HG03439 (cell line): ENCODE data around the gene VPS11.
"Not testable (repeated sequence)": the region's sequence is repeated elsewhere in the genome, so short reads cannot be mapped to it uniquely, and the experiment has no call there.

Experiments
- ATAC-seq: cut with Tn5 transposase; IDR thresholded peaks from one replicate; pipeline ENCODE4 v1.9.1; 2021; ENCODE audit warnings: mild to moderate bottlenecking, moderate library complexity; ENCODE audit not compliant: unreplicated experiment

Gene VPS11

GRCh38 chr11:119101759-119102423 is 34.3 kb downstream of the VPS11 start, which contains the start of gene DPAGT1:
DPAGT1 (minus strand) TSS chr11:119101853; CDS start chr11:119101655, 198 bp downstream.
- ATAC-seq: peak; percentile 72

- ATAC-seq: not testable (repeated sequence)
Observed at GRCh38 chr11:119103161-119103664, 35.6 kb downstream of the VPS11 start.

- no peak for ATAC-seq
Observed at GRCh38 chr11:119103793-119104192, 36.2 kb downstream of the VPS11 start.

GRCh38 chr11:119106564-119107537 is 39.2 kb downstream of the VPS11 start, which contains the start of gene C2CD2L:
C2CD2L (plus strand) TSS chr11:119107344; CDS start chr11:119107742, 398 bp downstream.
- peak; percentile 58 for ATAC-seq

DNA sequence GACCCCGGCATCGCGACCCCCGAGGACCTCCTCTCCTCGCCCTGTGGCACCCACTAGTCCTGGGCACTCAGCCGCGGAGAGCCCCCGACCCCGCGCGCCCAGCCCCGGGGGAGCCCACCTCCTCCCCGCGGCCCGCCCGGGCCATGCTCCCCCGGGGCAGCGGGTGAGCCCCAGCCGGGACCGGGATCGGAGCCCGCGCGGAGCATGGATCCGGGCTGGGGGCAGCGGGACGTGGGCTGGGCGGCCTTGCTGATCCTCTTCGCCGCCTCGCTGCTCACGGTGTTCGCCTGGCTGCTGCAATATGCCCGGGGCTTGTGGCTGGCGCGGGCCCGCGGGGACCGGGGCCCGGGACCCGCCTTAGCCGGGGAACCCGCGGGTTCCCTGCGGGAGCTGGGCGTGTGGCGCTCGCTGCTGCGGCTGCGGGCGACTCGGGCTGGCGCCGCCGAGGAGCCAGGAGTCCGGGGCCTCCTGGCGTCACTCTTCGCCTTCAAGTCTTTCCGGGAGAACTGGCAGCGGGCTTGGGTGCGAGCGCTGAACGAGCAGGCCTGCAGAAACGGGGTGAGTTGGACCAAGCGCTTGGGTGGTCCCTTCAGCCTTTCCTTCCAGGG is 40.0 kb downstream of the VPS11 start:
- ATAC-seq: peak; percentile 19

GRCh38 chr11:119108146-119108856 is 40.7 kb downstream of the VPS11 start:
- ATAC-seq: no peak

GRCh38 chr11:119108857-119109221 is 41.2 kb downstream of the VPS11 start:
- no peak for ATAC-seq

GRCh38 chr11:119109843-119110242 is 42.2 kb downstream of the VPS11 start:
- no peak for ATAC-seq

GRCh38 chr11:119110439-119110838 is 42.8 kb downstream of the VPS11 start:
- no peak for ATAC-seq

GRCh38 chr11:119111361-119111925 is 43.8 kb downstream of the VPS11 start:
- no peak for ATAC-seq

GRCh38 chr11:119112314-119113020 is 44.8 kb downstream of the VPS11 start:
- no peak for ATAC-seq

DNA sequence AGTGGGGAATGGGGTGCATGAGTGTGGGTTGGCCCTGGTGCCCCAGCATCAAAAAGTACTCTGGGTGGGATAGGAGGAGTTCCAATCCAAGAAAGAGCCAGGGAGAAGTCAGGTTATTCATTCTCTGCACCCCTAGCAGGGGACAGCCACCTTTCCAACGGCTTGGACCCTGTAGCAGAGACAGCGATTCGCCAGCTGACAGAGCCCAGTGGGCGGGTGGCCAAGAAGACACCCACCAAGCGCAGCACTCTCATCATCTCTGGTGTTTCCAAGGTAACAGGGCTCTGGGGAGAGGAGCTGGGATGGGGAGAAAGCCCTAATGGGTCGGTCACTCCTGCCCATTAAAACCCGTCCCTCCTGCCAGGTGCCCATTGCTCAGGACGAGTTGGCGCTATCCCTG is 46.1 kb downstream of the VPS11 start:
- no peak for ATAC-seq

DNA sequence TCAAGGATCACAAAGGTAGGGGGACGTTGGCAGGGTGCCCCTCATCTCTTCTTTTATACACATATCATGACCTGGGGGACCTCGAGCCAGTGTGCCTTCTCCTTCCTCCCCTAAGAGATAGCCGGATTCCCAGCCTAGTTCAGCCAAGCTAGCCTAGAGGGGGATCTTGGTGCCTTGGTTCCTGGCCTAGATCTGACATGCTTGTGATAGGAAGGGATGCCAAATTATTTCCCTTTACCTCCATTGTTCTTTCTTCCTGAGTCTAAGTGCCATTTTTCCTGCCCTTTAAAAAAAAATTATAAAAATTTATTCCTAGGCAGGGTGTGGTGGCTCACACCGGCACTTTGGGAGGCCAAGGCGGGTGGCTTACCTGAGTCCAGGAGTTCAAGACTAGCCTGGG is 46.7 kb downstream of the VPS11 start:
- ATAC-seq: no peak

GRCh38 chr11:119115484-119116234 is 48.0 kb downstream of the VPS11 start:
- ATAC-seq: no peak

DNA sequence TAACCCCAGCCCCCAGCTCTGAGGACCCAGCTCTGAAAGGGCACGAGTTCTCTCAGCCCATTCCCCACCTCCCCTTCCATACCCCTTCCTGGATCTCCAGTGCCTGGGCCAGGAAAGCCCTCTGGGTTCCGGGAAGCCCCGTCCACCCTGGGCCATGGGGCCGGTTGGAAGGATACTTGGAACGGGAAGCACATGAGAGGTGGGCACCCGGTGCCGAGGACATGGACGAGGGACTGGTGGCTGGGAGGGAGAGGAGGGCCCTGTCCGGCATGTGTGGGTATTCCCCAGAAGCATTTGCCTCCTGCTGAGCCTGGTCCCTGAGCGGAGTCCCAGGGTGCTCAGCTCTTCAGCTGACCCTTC is 48.6 kb downstream of the VPS11 start:
- no peak for ATAC-seq

DNA sequence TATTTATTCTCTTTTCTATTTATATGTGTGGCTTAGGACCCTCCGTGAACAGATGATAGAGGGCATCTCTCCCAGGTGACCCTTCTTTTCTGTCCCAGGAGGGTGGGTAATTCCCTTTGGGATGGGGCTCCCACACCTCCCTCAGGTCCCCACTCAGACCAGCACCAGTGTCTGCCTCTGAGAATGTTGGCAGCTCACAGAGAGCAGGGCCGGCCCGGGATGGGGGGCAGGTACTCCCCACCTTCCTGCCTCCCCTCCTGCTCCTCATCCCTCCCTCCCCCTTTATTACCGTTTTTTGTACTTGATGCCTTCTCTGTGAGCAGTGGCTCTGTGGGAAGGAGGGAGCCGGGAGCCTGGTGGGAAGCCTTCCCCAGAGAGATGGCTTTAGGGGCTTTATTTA is 49.0 kb downstream of the VPS11 start:
- no peak for ATAC-seq

DNA sequence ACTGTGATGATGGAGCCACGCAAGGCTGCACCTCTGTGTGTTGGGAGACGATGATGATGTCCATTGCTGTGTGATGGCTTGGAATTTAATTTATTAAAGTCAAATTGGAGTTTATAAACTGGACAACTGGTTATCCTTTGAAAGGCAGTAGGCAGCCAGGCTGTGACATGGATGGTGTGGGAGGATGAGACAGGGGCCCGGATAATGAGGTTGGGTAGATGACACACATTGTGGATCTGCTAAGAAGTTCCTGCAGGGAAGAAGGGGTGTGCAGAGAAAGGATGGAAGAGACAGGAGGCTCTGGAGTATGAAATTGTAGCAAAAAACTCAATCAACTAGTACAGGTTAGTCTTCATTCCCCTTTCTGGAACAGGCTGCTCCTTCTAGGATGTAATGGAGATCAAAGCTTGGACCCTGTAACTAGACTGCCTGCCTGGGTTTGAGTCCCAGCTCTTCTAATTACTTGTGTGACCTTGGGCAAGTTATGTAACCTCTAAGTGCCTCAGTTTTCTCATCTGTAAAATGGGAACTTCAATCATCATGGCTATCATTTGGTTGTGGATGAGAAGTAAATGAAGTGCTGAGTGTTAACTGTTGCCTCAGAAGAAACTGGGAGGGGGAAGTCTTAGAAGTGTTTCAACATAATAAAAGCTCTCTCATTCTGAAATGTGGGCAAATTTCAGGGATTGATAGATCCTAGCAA is 49.5 kb downstream of the VPS11 start:
- no peak for ATAC-seq

DNA sequence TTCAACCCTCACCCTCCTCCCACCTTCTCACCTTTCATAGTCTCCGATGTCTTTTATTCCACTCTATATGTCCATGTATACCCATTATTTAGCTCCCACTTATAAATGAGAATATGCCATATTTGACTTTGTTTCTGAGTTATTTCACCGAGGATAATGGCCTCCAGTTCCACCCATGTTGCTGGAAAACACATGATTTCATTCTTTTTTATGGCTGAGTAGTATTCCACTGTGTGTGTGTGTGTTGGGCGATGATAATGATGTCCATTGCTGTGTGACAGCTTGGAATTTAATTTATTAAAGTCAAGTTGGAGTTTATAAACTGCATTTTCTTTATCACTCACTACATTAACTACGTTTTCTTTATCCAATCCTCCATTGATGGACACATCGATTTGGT is 50.6 kb downstream of the VPS11 start:
- no peak for ATAC-seq
